Fibroblast of peridontal ligament (primary cell): ENCODE data around the gene CXorf38.
A peak's percentile ranks its signal among the peaks of the same experiment; 100 is the strongest.
"Not testable (repeated sequence)": the region's sequence is repeated elsewhere in the genome, so short reads cannot be mapped to it uniquely, and the experiment has no call there.

Experiments used
- DNase-seq: peaks from one replicate; pipeline ENCODE4 v3.0.0-alpha.2; 2010; ENCODE audit errors: extremely low read depth

Gene CXorf38

DNA sequence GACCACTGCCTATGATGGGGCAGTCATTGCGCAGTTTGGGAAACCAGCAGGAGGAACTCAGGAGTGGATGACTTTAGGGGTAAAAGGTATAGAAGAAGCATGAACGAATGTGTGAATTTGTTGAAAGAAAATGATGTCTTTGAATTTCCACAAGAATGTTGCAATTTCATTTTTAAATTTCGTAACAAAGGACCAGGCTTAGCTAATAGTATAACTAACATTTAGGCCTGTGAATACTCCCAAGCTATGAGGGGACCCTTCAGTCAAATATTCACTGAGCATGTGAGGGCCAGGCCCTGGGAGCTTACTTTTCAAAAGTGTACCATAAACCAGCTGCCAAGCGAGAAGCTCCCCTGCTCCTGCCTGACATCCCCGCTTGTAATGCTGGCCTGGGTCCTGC is 18.9 kb downstream of the CXorf38 start:
- no peak for DNase-seq

- no peak for DNase-seq
These were observed 22.1 kb downstream of the CXorf38 start for GRCh38 chrX:40625294-40625693.

DNA sequence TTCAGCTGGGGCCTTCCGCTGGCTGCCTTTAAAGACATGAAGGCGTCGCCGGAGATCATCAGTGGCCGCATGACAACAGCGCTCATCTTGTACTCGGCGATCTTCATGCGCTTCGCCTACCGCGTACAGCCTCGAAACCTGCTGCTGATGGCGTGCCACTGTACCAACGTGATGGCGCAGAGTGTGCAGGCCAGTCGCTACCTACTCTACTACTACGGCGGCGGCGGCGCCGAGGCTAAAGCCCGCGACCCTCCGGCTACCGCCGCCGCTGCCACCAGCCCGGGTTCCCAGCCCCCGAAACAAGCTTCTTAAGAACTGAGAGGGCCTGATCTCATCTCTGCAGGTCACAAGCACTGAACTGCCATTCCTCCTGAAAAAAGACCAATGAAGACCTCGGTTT is 23.7 kb downstream of the CXorf38 start:
- no peak for DNase-seq

DNA sequence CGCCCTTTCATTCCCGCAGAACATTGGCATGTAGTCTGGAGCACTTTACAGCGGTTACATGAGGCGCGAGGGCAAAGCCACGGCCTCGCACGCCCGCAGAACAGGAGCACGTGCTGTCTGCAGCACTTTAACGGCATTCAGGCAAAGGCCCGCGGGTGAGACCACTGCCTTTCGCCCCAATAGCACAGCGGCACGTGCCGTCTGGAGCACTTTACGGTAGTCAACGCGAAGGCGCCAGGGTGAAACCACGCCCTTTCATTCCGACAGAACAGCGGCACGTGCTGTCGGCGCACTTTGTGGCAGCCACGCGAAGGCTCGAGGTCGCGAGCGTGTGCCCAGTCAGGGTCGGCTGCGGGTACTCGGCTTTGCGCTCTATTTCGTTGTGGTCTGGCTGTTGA is 24.2 kb downstream of the CXorf38 start, which contains the start of gene MPC1L:
MPC1L (plus strand) TSS at position 290 of the 398 bp plus-strand sequence. CDS start 138 bp downstream, outside the sequence.
- no peak for DNase-seq

DNA sequence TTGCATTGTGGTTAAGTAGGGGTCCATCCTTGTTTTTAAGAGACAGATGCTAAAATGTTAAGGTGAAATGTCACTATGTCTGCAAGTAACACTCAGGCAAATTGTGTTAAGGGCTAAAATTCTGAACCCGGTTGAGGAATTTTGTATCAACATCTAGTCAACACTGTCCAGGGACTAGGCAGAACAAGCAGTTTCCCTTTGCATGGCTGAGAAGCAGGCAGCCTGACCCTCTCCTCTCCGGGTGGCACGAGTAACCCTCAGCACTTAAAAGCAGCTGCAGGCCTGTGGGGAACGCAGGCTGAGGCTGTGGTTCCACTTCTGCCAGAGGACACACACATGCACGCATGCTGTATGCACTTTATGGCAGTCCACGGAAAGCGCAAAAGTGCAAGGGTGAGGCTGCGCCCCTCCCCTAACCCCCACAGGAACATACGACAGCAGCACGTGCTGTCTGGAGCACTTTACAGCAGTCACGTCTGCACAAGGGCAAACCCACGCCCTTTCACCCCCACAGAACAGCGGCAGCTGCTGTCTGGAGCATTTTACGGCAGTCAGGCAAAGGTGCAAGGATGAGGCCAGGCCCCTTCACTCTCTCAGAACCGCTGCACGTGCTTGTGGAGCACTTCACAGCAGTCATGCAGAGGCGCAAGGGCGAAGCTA is 24.8 kb downstream of the CXorf38 start:
- DNase-seq, result no peak

DNA sequence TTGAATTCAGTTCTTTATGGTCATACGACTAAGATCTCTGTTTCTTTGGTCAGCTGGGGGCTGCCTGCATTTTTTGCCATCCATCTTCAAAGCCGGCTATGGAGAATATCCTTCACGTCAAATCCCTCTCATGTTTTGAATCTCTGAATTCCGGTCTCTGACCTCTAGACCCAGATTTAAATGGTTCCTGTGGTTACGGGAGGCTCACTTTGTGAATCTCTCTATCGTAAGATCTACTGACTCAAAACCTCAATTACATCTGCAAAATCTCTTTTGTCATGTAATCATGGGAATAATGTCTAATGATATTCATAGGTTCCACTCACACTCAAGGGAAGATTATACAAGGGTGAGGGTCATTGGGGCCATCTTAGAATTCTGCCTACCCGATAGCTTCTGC is 29.8 kb downstream of the CXorf38 start:
- peak; percentile 8 for DNase-seq

DNA sequence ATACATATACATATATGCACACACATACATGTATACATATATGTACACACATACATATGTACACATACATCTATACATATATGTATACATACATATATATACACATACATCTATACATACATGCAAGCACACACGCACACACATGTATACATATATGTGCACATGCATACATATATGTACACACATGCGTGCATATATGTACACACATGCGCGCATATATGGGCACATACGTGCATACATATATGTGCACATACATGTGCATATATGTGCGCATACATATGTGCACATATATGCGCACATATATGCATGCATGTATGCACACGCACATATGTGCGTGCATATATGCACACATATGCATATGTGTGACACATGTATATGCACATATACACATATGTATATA is 31.4 kb downstream of the CXorf38 start:
- no peak for DNase-seq

DNA sequence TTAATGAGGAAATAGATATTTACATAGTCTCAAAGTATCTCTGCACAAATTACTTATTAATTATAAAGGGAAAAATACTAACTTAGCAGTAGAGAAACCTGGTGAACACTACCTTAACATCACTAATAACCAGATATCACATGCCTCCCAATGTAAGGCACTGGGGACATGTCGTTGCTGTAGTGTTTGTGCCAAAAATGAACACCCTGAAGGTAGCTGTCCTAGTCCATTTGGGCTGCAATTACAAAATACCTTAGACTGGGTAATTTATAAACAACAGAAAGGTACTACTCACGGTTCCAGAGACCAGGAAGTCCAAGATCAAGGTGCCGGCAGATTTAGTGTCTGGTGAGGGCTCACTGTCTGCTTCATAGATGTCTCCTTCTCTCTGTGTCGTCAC is 34.9 kb downstream of the CXorf38 start:
- DNase-seq, result no peak

- DNase-seq, result peak; percentile 19
These were observed 40.0 kb downstream of the CXorf38 start for GRCh38 chrX:40607381-40607780.

DNA sequence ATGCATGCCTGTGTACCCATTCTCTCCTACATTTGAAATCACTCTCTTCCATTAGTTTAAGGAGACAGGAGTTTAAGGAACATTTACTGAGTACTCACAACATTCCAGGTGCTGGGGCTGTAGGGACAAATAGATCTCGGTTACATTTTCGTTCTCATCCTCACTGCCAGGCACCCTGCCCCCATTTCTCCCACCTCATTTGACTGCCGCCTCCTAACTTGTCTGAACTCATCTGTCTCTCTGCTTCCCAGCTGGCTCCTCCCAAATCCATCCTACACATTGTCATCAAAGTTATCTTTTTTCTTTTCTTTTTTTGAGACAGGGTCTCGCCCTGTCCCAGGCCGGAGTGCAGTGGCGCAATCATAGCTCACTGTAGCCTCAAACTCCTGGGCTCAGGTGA is 43.9 kb downstream of the CXorf38 start:
- DNase-seq, result no peak

- DNase-seq, result not testable (repeated sequence)
These were observed 57.6 kb downstream of the CXorf38 start for GRCh38 chrX:40589616-40590321.

DNA sequence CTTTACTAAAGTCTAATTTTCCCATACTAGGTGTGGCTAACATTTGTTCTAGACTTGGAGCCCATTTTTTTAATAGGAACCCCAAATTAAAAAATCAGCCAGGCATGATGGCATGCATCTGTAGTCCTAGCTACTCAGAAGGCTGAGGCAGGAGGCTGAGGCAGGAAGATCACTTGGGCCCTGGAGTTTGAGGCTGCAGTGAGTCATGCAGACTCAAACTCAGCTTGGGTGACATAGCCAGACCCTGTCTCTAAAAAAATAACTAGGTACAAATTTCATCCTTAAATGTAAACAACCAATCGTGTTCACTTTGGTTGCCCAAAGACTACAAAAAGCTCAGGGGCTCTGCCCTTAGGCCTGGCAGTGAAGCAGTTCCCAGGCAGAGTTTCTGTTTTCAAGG is 59.7 kb downstream of the CXorf38 start:
- not testable (repeated sequence) for DNase-seq

GRCh38 chrX:40582811-40583210 is 64.5 kb downstream of the CXorf38 start:
- no peak for DNase-seq

- not testable (repeated sequence) for DNase-seq
These were observed 65.2 kb downstream of the CXorf38 start for GRCh38 chrX:40582178-40582577.

- peak; percentile 14 for DNase-seq
These were observed 65.9 kb downstream of the CXorf38 start for GRCh38 chrX:40581336-40581920.

GRCh38 chrX:40580537-40581335 is 66.6 kb downstream of the CXorf38 start, which contains the start of gene ATP6AP2:
Gene ATP6AP2 (plus strand): TSS chrX:40580970. CDS start chrX:40581066, 96 bp downstream.
- peak; percentile 90 for DNase-seq

DNA sequence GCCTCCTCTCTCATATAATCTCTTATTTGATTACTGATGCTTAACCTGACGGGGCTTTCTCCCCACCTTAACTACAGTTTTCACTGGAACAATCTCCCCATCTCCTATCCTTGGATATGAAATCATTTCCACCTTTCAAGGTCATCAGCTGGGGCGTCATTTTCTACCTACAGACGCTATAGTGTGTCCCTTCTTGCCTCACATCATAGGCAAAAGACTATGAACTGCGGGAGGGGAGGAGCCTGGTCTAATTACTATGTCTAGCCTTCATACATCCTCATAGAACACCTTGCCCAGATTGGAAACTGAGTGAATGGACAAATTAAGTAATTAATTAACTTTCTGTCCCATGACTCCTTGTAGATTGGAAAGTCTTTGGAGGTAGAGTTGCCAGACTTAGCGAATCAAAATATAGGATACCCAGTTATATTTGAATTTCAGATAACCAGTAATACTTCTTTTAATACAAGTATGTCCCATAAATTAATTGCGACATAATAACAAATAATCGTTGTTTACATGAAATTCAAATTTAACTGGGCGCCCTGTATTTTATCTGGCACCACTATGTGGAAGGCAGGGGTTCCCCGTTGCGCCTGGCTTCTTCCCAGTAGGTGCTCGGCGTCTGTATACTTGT is 67.3 kb downstream of the CXorf38 start:
- DNase-seq, result no peak

DNA sequence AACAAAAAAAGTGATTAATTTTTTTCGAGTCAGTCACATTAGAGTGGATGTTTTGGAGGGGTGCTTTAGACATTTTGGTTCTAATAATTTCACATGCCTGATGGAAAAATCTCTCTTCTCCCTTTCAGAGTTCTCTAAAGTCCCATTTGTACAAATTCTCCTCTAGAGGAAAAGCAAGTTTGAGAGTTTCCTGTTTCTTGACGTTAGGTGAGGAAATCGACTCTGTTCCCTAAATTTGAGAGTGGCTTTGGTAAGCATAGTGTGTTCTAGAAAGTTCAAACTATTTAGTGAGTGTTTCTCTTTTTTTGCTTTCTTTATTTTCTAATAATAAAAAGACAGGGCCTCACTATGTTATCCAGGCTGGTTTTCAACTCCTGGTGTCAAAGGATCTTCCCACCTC is 68.2 kb downstream of the CXorf38 start:
- DNase-seq, result no peak

GRCh38 chrX:40578039-40578695 is 69.2 kb downstream of the CXorf38 start:
- DNase-seq, result no peak
